ENCODE measurements around the gene ZNF74. TPM values are rescaled to one million over a fixed set of nuclear protein-coding genes. Genes with fewer than 3 reads are reported as not detected.

Gene ZNF74
- total RNA-seq, 1 donor from 2014 or later: 54.2 TPM

GRCh38 chr22:20386336-20386735 is 7.6 kb upstream of the ZNF74 start:
- TF ChIP-seq, protein P1, sequence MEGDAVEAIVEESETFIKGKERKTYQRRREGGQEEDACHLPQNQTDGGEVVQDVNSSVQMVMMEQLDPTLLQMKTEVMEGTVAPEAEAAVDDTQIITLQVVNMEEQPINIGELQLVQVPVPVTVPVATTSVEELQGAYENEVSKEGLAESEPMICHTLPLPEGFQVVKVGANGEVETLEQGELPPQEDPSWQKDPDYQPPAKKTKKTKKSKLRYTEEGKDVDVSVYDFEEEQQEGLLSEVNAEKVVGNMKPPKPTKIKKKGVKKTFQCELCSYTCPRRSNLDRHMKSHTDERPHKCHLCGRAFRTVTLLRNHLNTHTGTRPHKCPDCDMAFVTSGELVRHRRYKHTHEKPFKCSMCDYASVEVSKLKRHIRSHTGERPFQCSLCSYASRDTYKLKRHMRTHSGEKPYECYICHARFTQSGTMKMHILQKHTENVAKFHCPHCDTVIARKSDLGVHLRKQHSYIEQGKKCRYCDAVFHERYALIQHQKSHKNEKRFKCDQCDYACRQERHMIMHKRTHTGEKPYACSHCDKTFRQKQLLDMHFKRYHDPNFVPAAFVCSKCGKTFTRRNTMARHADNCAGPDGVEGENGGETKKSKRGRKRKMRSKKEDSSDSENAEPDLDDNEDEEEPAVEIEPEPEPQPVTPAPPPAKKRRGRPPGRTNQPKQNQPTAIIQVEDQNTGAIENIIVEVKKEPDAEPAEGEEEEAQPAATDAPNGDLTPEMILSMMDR (conservative IDR thresholded peaks at IDR 0.05): no peak
- Mint-ChIP-seq H3K9me3 (no peaks in the 10 kb centered on the region), H3K4me1 (no peaks in the 10 kb centered on the region), H3K27ac (ENCODE audit: unreplicated experiment) (no peak overlapping the region), H3K36me3 (ENCODE audit: low read depth) (no peaks in the 10 kb centered on the region), H3K4me3 (no peak overlapping the region), H3K27me3 (ENCODE audit: low read depth) (peaks cover 24% of the 10 kb centered on the region)
- DNase-seq (ENCODE audit: low read depth, low spot score): no peak

DNA sequence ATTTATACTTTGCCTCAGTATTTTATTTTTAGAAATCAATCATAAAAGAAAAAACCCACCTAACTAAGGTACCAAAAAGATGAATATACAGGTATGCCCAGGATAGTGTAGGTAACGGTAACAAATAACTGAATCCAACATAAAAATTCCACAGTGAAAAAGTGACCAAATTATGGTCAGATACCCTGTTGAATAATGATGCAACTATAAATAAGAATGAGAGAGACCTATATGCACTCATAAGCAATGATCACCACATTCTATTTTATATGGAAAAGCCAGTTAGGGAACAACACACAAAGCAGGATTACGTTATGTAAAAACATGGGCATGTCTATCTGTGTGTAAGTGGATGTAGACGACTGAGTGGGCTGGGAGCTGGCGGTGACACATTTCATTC is 7.0 kb upstream of the ZNF74 start:
- no peaks in the 10 kb centered on the region for H3K9me3 Mint-ChIP-seq
- no peaks in the 10 kb centered on the region for H3K36me3 Mint-ChIP-seq (ENCODE audit: low read depth)
- no peak for DNase-seq (ENCODE audit: low read depth, low spot score)
- H3K4me1 Mint-ChIP-seq: no peaks in the 10 kb centered on the region
- H3K27me3 Mint-ChIP-seq (ENCODE audit: low read depth): peaks cover 21% of the 10 kb centered on the region
- H3K4me3 Mint-ChIP-seq: no peak overlapping the region
- no peak overlapping the region for H3K27ac Mint-ChIP-seq (ENCODE audit: unreplicated experiment)
- TF ChIP-seq, protein P1 (conservative IDR thresholded peaks at IDR 0.05): no peak

DNA sequence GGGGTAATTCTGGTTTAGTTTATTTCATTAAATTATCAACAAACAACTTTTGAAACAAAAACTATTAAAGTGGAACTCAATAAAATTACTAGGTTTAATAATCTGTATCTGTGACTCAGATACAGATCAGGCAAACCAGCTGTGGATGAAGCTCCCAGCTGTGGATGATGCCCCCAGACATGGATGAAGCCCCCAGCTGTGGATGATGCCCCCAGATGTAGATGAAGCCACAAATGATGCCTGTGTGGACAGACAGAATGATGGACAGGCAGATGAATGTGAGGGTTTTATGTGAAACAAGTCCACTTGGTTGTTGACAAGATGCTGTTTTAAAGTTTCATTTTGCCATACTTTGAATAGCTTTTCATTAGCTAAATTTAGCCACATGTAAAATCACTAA is 5.8 kb upstream of the ZNF74 start:
- no peak for DNase-seq (ENCODE audit: low read depth, low spot score)
- peaks cover 17% of the 10 kb centered on the region for H3K27me3 Mint-ChIP-seq (ENCODE audit: low read depth)
- TF ChIP-seq, protein P1 (conservative IDR thresholded peaks at IDR 0.05): no peak
- H3K27ac Mint-ChIP-seq (ENCODE audit: unreplicated experiment): no peak overlapping the region
- no peaks in the 10 kb centered on the region for H3K4me1 Mint-ChIP-seq
- H3K4me3 Mint-ChIP-seq: no peak overlapping the region
- no peaks in the 10 kb centered on the region for H3K9me3 Mint-ChIP-seq
- H3K36me3 Mint-ChIP-seq (ENCODE audit: low read depth): no peaks in the 10 kb centered on the region

DNA sequence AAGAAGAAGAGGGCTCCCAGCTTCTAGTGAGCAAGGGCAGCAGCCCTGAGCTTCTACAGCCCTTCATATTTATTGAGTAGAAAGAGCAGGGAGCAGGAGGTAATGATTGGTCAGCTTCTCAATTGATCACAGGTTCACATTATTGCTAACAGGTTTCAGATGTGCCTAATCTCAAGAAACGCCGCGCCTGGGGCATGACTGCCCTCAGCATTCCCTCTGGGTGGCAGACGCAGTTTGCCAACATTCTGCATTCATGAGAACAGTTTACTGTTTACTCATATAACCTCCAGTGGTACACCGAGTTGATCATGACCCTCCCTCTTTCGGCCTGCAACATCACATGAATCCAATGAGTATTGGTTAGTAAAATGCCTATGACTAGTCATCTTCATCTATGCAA is 4.7 kb upstream of the ZNF74 start:
- no peaks in the 10 kb centered on the region for H3K36me3 Mint-ChIP-seq (ENCODE audit: low read depth)
- peaks cover 10% of the 10 kb centered on the region for H3K27me3 Mint-ChIP-seq (ENCODE audit: low read depth)
- no peak for DNase-seq (ENCODE audit: low read depth, low spot score)
- H3K9me3 Mint-ChIP-seq: no peaks in the 10 kb centered on the region
- no peak overlapping the region for H3K4me3 Mint-ChIP-seq
- no peak overlapping the region for H3K27ac Mint-ChIP-seq (ENCODE audit: unreplicated experiment)
- TF ChIP-seq, protein P1 (conservative IDR thresholded peaks at IDR 0.05): no peak
- peaks cover 6% of the 10 kb centered on the region for H3K4me1 Mint-ChIP-seq

DNA sequence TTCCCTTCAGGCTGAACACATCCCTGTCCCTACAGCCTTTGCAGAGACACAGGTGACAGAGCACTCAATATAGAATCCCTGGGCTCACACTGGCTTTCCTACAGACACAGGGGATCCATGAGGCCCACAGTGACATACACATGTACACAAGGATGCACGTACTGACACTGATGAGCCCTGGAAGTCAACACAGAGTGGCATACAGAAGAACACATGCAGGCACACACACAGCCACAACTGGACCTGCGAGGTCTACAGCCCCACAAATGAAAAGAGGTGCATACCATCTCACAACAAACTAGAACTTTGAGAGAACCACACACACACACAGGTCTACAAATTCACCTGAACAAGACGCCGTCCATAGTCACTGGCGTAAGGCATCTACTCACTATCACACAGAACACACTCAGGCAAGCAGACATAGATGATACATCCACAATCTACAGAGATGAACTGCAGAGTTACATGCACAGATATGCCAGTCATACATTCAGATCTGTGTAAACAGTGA is 3.5 kb upstream of the ZNF74 start:
- Mint-ChIP-seq H3K9me3 (no peaks in the 10 kb centered on the region), H3K4me1 (peaks cover 18% of the 10 kb centered on the region), H3K27me3 (ENCODE audit: low read depth) (peaks cover 8% of the 10 kb centered on the region), H3K27ac (ENCODE audit: unreplicated experiment) (no peak overlapping the region), H3K4me3 (peak overlapping the region; percentile 29), H3K36me3 (ENCODE audit: low read depth) (no peaks in the 10 kb centered on the region)
- DNase-seq (ENCODE audit: low read depth, low spot score): no peak
- TF ChIP-seq, protein P1 (conservative IDR thresholded peaks at IDR 0.05): no peak
